Stimulated activated CD8-positive, alpha-beta memory T cell treated with anti-CD3 and anti-CD28 coated beads, Interleukin-7, amount 100 ng/mL, for 4 hours (primary cell): ENCODE data around the gene ACER1.

ENCODE experiments used
- DNase-seq, 2 donors: peaks; one replicate each; pipeline ENCODE4 v3.0.0-alpha.2; 2020; ENCODE audit warnings: low read depth in 2 of 2

Gene ACER1

GRCh38 chr19:6268382-6268771, 65.0 kb downstream of the ACER1 start:
- DNase-seq, result no peak

GRCh38 chr19:6267552-6268381, 65.6 kb downstream of the ACER1 start:
- DNase-seq, result no peak

- DNase-seq, result no peak
Measured at GRCh38 chr19:6264803-6265202, 68.6 kb downstream of the ACER1 start.

GRCh38 chr19:6263735-6264444, 69.5 kb downstream of the ACER1 start:
- DNase-seq, result no peak

- DNase-seq, result no peak
Measured at GRCh38 chr19:6263306-6263705, 70.1 kb downstream of the ACER1 start.

GRCh38 chr19:6262519-6262918, 70.9 kb downstream of the ACER1 start:
- DNase-seq, result no peak

GRCh38 chr19:6261883-6262282, 71.5 kb downstream of the ACER1 start:
- DNase-seq, result no peak

- DNase-seq, result no peak
Measured at GRCh38 chr19:6260912-6261650, 72.3 kb downstream of the ACER1 start.

- DNase-seq, result no peak
Measured at GRCh38 chr19:6260376-6260775, 73.0 kb downstream of the ACER1 start.

- no peak for DNase-seq
Measured at GRCh38 chr19:6259312-6259861, 74.0 kb downstream of the ACER1 start.

- DNase-seq, result no peak
Measured at GRCh38 chr19:6258812-6259311, 74.5 kb downstream of the ACER1 start.
